Chondrocyte (in vitro differentiated cells): ENCODE results near the gene CAPN7. TPM values are rescaled to one million over a fixed set of nuclear protein-coding genes. Genes with fewer than 3 reads are reported as not detected.

Experiments
- DNase-seq: peaks from one replicate; pipeline ENCODE4 v3.0.0; 2021; ENCODE audit warnings: mixed read lengths, low spot score
- H3K27ac Mint-ChIP-seq: one replicate; pipeline ENCODE4 v1.8.0; 2021; ENCODE audit warnings: mild to moderate bottlenecking, moderate library complexity, mixed read lengths; ENCODE audit not compliant: unreplicated experiment
- H3K27me3 Mint-ChIP-seq: 2 replicates; pipeline ENCODE4 v1.8.0; 2021; ENCODE audit warnings: low read depth, mixed read lengths
- H3K36me3 Mint-ChIP-seq: 2 replicates; pipeline ENCODE4 v1.8.0; 2021; ENCODE audit warnings: low read depth, mixed read lengths
- H3K4me1 Mint-ChIP-seq: 2 replicates; pipeline ENCODE4 v1.8.0; 2021; ENCODE audit warnings: low read depth, mild to moderate bottlenecking, mixed read lengths
- H3K4me3 Mint-ChIP-seq: one replicate; pipeline ENCODE4 v1.8.0; 2021; ENCODE audit warnings: mild to moderate bottlenecking, moderate library complexity, mixed read lengths; ENCODE audit not compliant: unreplicated experiment
- H3K9me3 Mint-ChIP-seq: 2 replicates; pipeline ENCODE4 v1.8.0; 2021; ENCODE audit warnings: low read depth, mixed read lengths
- total RNA-seq: library from RNA; stranded (reverse); gene quantifications from 3 replicates; pipeline ENCODE4 v1.2.1, GENCODE V29; 2021
- TF ChIP-seq, protein P1 (sequence below): fragments of 200-600 bp; sonication (generic); IDR thresholded peaks from 2 replicates; pipeline ENCODE4 v1.5.0; 2021; ENCODE audit warnings: antibody characterized with exemption, mild to moderate bottlenecking, moderate library complexity

Gene CAPN7
- total RNA-seq, 1 donor from 2014 or later, result 47.2 TPM

DNA sequence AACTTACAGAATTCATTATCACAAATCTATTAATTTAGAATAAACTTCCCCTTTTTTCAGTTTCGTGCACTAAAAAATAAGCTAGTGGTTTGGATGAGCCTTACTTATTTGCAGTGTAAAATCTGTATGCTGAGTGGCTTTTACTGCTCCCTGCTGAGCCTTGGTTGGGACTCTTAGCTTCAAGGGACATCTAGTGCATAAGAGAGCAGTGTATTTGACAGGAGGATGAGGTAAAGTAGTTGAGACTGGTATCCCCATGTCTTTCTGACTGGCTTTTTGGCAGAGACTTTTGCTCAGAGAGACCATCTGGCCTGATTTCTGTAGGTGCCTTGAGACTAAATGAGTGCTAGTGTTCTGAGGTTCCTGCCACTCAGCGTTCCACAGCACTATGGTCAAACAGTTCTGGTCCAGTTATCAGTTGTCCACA is 11.8 kb downstream of the CAPN7 start:
- H3K27me3 Mint-ChIP-seq, result no peaks in the 10 kb centered on the region
- no peaks in the 10 kb centered on the region for H3K9me3 Mint-ChIP-seq
- H3K4me1 Mint-ChIP-seq, result peaks cover 3% of the 10 kb centered on the region
- no peak overlapping the region for H3K4me3 Mint-ChIP-seq
- DNase-seq, result no peak
- no peak overlapping the region for H3K27ac Mint-ChIP-seq
- peaks cover 40% of the 10 kb centered on the region for H3K36me3 Mint-ChIP-seq
- TF ChIP-seq, protein P1, sequence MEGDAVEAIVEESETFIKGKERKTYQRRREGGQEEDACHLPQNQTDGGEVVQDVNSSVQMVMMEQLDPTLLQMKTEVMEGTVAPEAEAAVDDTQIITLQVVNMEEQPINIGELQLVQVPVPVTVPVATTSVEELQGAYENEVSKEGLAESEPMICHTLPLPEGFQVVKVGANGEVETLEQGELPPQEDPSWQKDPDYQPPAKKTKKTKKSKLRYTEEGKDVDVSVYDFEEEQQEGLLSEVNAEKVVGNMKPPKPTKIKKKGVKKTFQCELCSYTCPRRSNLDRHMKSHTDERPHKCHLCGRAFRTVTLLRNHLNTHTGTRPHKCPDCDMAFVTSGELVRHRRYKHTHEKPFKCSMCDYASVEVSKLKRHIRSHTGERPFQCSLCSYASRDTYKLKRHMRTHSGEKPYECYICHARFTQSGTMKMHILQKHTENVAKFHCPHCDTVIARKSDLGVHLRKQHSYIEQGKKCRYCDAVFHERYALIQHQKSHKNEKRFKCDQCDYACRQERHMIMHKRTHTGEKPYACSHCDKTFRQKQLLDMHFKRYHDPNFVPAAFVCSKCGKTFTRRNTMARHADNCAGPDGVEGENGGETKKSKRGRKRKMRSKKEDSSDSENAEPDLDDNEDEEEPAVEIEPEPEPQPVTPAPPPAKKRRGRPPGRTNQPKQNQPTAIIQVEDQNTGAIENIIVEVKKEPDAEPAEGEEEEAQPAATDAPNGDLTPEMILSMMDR, result no peak

DNA sequence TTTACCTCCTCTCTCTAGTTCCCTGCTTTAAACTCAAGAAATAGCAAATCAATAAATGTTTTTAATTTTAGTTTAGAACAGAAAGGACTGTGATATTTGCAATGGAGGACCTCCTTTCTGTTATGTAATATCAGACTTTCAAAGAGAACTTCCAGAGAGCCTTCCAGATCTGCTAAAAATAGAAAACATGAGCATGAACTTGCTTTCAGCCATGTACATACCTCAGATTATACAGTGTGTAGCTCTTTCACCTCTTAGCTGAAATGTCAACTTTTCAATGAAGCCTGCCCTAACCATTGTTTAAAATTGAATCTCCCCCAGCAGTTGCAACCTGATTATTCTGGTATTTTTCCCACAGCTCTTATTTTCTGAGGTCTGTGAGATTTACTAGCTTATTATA is 12.6 kb downstream of the CAPN7 start:
- TF ChIP-seq, protein P1, result no peak
- Mint-ChIP-seq H3K9me3 (no peaks in the 10 kb centered on the region), H3K36me3 (peaks cover 37% of the 10 kb centered on the region), H3K27ac (no peak overlapping the region), H3K4me1 (peaks cover 3% of the 10 kb centered on the region), H3K4me3 (no peak overlapping the region), H3K27me3 (no peaks in the 10 kb centered on the region)
- no peak for DNase-seq

DNA sequence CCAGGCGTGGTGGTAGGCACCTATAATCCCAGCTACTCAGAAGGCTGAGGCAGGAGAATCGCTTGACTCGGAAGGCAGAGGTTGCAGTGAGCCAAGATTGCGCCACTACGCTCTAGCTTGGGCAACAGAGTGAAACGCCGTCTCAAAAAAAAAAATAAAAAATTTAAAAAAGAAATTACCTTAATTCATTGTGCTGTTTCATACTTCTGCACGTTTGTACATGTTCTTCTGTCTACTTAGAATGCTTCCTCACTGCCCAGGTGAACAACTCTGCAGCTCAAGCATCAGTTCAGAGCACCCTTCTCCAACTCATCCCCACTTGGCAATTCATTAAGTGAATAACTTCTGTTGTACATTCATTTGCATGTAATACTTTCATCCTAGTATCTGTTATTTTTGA is 14.0 kb downstream of the CAPN7 start:
- Mint-ChIP-seq H3K4me1 (peaks cover 3% of the 10 kb centered on the region), H3K4me3 (no peak overlapping the region), H3K36me3 (peaks cover 32% of the 10 kb centered on the region), H3K27me3 (no peaks in the 10 kb centered on the region), H3K9me3 (no peaks in the 10 kb centered on the region), H3K27ac (no peak overlapping the region)
- TF ChIP-seq, protein P1, result no peak
- DNase-seq, result no peak

- no peak for DNase-seq
- peaks cover 3% of the 10 kb centered on the region for H3K4me1 Mint-ChIP-seq
- no peak overlapping the region for H3K4me3 Mint-ChIP-seq
- TF ChIP-seq, protein P1, result no peak
- H3K27ac Mint-ChIP-seq, result no peak overlapping the region
- H3K27me3 Mint-ChIP-seq, result no peaks in the 10 kb centered on the region
- peaks cover 32% of the 10 kb centered on the region for H3K36me3 Mint-ChIP-seq
- no peaks in the 10 kb centered on the region for H3K9me3 Mint-ChIP-seq
These were observed 14.6 kb downstream of the CAPN7 start for GRCh38 chr3:15220661-15221060.

- Mint-ChIP-seq H3K9me3 (no peaks in the 10 kb centered on the region), H3K36me3 (peaks cover 30% of the 10 kb centered on the region), H3K27me3 (no peaks in the 10 kb centered on the region), H3K4me1 (peaks cover 3% of the 10 kb centered on the region), H3K27ac (no peak overlapping the region), H3K4me3 (no peak overlapping the region)
- no peak for DNase-seq
- TF ChIP-seq, protein P1, result no peak
These were observed 15.7 kb downstream of the CAPN7 start for GRCh38 chr3:15221574-15222217.
